GM12872 (cell line): Measurements from ENCODE around the gene UBE2Q2.

Source experiments
- CTCF ChIP-seq: IDR thresholded peaks from 3 replicates; pipeline ENCODE4 v1.5.1; 2011; ENCODE audit warnings: low read depth, mild to moderate bottlenecking, low read length, moderate library complexity; ENCODE audit not compliant: insufficient read depth

UBE2Q2 gene

GRCh38 chr15:75844629-75845335, 1.5 kb downstream of the UBE2Q2 start:
- no peak for TF ChIP-seq CTCF

GRCh38 chr15:75849167-75849566, 5.9 kb downstream of the UBE2Q2 start:
- TF ChIP-seq CTCF = no peak

GRCh38 chr15:75850708-75851107, 7.5 kb downstream of the UBE2Q2 start:
- no peak for TF ChIP-seq CTCF

GRCh38 chr15:75857886-75858285, 14.6 kb downstream of the UBE2Q2 start:
- TF ChIP-seq CTCF = no peak

GRCh38 chr15:75861750-75862402, 18.6 kb downstream of the UBE2Q2 start:
- no peak for TF ChIP-seq CTCF

- TF ChIP-seq CTCF = no peak
Observed at GRCh38 chr15:75862796-75863195, 19.5 kb downstream of the UBE2Q2 start.

- no peak for TF ChIP-seq CTCF
Observed at GRCh38 chr15:75864213-75865059, 21.2 kb downstream of the UBE2Q2 start.
